Esophagus muscularis mucosa (tissue), 4 donors: Measurements from ENCODE around the gene PCDHA2.

Experiments used
- CTCF ChIP-seq, 3 experiments: fragments of 200-600 bp in 2 of 3; fragments of 450-650 bp in 1 of 3; sonication (generic) in 2 of 3; IDR thresholded peaks; one replicate each; pipeline ENCODE4 v1.5.1; 2017 to 2019; ENCODE audit warnings: antibody characterized with exemption in 3 of 3, mild to moderate bottlenecking in 2 of 3, moderate library complexity in 1 of 3
- EP300 ChIP-seq: sonication (generic); formaldehyde crosslinking; IDR thresholded peaks from one replicate; pipeline ENCODE4 v1.6.1; 2017; ENCODE audit warnings: antibody characterized with exemption
- POLR2A ChIP-seq: fragments of 450-650 bp; IDR thresholded peaks from one replicate; pipeline ENCODE4 v1.6.1; 2017; ENCODE audit warnings: antibody characterized with exemption, moderate library complexity, mild to moderate bottlenecking, low read depth
- POLR2AphosphoS5 ChIP-seq, 2 donors: sonication (generic); formaldehyde crosslinking; IDR thresholded peaks; one replicate each; pipeline ENCODE4 v1.6.1; 2017; ENCODE audit warnings: antibody characterized with exemption in 2 of 2

GRCh38 chr5:140828362-140828737, 33.7 kb downstream of the PCDHA2 start:
- TF ChIP-seq CTCF (IDR thresholded peaks at IDR 0.05) (no peak), EP300 (no peak), POLR2A (no peak), POLR2AphosphoS5 (IDR thresholded peaks at IDR 0.05) (no peak)
